ENCODE data around the gene CCDC70. TPM values are rescaled to one million over a fixed set of nuclear protein-coding genes. Genes with fewer than 3 reads are reported as not detected.

Gene CCDC70
- total RNA-seq, 1 experiment from 2014 or later, result not detected

DNA sequence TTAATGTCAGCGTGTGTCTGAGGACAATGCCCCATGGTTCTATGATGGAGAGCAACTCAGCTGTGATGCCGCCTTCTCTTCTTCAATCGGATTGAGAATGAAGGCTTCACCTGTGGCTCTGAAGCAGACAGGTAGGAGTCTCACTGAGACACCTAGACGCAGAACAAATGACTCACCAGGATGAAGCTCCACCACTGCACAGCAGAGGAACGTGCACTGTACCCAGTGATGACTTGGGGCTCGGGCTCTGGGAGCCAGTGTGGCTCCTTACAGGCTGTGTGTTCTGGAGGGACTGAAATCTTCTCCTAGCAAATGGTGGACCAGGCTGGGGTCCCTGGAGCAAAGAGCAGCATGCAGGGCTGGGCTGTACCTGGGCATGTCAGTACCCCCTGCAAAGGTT lies 44.0 kb downstream of the CCDC70 start:
- no peak for TF ChIP-seq SMAD3 (CRISPR knock-in tag; IDR thresholded peaks at IDR 0.05; ENCODE audit: borderline replicate concordance)
- TF ChIP-seq, protein P1, sequence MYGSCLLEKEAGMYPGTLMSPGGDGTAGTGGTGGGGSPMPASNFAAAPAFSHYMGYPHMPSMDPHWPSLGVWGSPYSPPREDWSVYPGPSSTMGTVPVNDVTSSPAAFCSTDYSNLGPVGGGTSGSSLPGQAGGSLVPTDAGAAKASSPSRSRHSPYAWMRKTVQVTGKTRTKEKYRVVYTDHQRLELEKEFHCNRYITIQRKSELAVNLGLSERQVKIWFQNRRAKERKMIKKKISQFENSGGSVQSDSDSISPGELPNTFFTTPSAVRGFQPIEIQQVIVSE (CRISPR knock-in tag; IDR thresholded peaks at IDR 0.05; ENCODE audit: borderline replicate concordance), result no peak
- TF ChIP-seq NFE2L1 (CRISPR knock-in tag; IDR thresholded peaks at IDR 0.05), result no peak
- TF ChIP-seq ZNF423 (CRISPR knock-in tag; IDR thresholded peaks at IDR 0.05), result no peak
- no peak for TF ChIP-seq ZNF121 (CRISPR knock-in tag; IDR thresholded peaks at IDR 0.05)
- no peak for TF ChIP-seq TCF7 (CRISPR knock-in tag; IDR thresholded peaks at IDR 0.05; ENCODE audit: low read depth)
- no peak for TF ChIP-seq GABPB1 (CRISPR knock-in tag; IDR thresholded peaks at IDR 0.05)
- TF ChIP-seq ZNF232 (CRISPR knock-in tag; IDR thresholded peaks at IDR 0.05), result no peak
- TF ChIP-seq, protein P2, sequence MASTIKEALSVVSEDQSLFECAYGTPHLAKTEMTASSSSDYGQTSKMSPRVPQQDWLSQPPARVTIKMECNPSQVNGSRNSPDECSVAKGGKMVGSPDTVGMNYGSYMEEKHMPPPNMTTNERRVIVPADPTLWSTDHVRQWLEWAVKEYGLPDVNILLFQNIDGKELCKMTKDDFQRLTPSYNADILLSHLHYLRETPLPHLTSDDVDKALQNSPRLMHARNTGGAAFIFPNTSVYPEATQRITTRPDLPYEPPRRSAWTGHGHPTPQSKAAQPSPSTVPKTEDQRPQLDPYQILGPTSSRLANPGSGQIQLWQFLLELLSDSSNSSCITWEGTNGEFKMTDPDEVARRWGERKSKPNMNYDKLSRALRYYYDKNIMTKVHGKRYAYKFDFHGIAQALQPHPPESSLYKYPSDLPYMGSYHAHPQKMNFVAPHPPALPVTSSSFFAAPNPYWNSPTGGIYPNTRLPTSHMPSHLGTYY (CRISPR knock-in tag; IDR thresholded peaks at IDR 0.05), result no peak
- no peak for TF ChIP-seq RELA (CRISPR knock-in tag; IDR thresholded peaks at IDR 0.05; ENCODE audit: borderline replicate concordance)
- TF ChIP-seq CBFB (CRISPR knock-in tag; IDR thresholded peaks at IDR 0.05; ENCODE audit: low read depth), result no peak
- no peak for TF ChIP-seq SMAD4 (CRISPR knock-in tag; IDR thresholded peaks at IDR 0.05)
- TF ChIP-seq CREB1 (CRISPR knock-in tag; IDR thresholded peaks at IDR 0.05), result no peak
- H3K36me3 Mint-ChIP-seq, result no peaks in the 10 kb centered on the region
- peaks cover 11% of the 10 kb centered on the region for H3K27me3 Mint-ChIP-seq (ENCODE audit: low read depth)
- no peak overlapping the region for H3K27ac Mint-ChIP-seq
- H3K9me3 Mint-ChIP-seq, result no peaks in the 10 kb centered on the region
- peak; percentile 22 for ATAC-seq
- ChIA-PET POLR2A (no interaction called here), CTCF (interaction anchor here (1.5 kb wide), 1 partner anchor 10 kb away, joined by 5 read pairs; no protein-coding TSS in a partner anchor)
- peaks cover 21% of the 10 kb centered on the region for H3K4me1 Mint-ChIP-seq
- H3K4me3 Mint-ChIP-seq, result no peak overlapping the region
- no peak for DNase-seq (ENCODE audit: low spot score)

DNA sequence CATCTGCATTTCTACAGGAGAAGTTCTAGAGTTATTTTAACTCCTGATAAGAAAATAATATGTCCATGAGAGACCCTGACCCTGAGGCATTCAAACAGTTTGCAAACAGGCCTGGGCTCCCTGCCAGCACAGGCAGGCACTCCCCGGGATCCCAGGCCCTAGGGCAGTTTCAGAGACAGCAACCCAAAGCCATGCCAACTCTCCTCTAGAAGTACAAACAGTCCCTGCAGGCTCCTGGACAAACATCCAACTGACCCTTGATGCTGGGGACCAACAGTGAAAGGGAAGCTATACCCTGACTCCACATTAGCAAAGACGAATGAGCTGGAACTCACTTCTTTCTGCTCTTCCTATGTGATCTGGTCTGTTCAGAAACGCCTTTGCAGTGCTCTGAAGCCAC lies 44.8 kb downstream of the CCDC70 start:
- Mint-ChIP-seq H3K27ac (no peak overlapping the region), H3K27me3 (ENCODE audit: low read depth) (peaks cover 11% of the 10 kb centered on the region), H3K4me1 (peaks cover 21% of the 10 kb centered on the region), H3K36me3 (no peaks in the 10 kb centered on the region), H3K4me3 (no peak overlapping the region), H3K9me3 (no peaks in the 10 kb centered on the region)
- POLR2A ChIA-PET, result no interaction called here
- peak; percentile 51 for ATAC-seq
- TF ChIP-seq, protein P3, sequence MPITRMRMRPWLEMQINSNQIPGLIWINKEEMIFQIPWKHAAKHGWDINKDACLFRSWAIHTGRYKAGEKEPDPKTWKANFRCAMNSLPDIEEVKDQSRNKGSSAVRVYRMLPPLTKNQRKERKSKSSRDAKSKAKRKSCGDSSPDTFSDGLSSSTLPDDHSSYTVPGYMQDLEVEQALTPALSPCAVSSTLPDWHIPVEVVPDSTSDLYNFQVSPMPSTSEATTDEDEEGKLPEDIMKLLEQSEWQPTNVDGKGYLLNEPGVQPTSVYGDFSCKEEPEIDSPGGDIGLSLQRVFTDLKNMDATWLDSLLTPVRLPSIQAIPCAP (CRISPR knock-in tag; IDR thresholded peaks at IDR 0.05), result no peak
- TF ChIP-seq, protein P4, sequence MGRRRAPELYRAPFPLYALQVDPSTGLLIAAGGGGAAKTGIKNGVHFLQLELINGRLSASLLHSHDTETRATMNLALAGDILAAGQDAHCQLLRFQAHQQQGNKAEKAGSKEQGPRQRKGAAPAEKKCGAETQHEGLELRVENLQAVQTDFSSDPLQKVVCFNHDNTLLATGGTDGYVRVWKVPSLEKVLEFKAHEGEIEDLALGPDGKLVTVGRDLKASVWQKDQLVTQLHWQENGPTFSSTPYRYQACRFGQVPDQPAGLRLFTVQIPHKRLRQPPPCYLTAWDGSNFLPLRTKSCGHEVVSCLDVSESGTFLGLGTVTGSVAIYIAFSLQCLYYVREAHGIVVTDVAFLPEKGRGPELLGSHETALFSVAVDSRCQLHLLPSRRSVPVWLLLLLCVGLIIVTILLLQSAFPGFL (CRISPR knock-in tag; IDR thresholded peaks at IDR 0.05; ENCODE audit: borderline replicate concordance), result no peak
- TF ChIP-seq, protein P5, sequence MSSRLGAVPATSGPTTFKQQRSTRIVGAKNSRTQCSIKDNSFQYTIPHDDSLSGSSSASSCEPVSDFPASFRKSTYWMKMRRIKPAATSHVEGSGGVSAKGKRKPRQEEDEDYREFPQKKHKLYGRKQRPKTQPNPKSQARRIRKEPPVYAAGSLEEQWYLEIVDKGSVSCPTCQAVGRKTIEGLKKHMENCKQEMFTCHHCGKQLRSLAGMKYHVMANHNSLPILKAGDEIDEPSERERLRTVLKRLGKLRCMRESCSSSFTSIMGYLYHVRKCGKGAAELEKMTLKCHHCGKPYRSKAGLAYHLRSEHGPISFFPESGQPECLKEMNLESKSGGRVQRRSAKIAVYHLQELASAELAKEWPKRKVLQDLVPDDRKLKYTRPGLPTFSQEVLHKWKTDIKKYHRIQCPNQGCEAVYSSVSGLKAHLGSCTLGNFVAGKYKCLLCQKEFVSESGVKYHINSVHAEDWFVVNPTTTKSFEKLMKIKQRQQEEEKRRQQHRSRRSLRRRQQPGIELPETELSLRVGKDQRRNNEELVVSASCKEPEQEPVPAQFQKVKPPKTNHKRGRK (CRISPR knock-in tag; IDR thresholded peaks at IDR 0.05; ENCODE audit: borderline replicate concordance), result no peak
- TF ChIP-seq, protein P1 (CRISPR knock-in tag; IDR thresholded peaks at IDR 0.05; ENCODE audit: borderline replicate concordance), result no peak
- TF ChIP-seq SP1 (CRISPR knock-in tag; conservative IDR thresholded peaks at IDR 0.05) (no peak), CREM (CRISPR knock-in tag; IDR thresholded peaks at IDR 0.05) (no peak), NFATC4 (CRISPR knock-in tag; IDR thresholded peaks at IDR 0.05) (no peak)
- TF ChIP-seq, protein P6, sequence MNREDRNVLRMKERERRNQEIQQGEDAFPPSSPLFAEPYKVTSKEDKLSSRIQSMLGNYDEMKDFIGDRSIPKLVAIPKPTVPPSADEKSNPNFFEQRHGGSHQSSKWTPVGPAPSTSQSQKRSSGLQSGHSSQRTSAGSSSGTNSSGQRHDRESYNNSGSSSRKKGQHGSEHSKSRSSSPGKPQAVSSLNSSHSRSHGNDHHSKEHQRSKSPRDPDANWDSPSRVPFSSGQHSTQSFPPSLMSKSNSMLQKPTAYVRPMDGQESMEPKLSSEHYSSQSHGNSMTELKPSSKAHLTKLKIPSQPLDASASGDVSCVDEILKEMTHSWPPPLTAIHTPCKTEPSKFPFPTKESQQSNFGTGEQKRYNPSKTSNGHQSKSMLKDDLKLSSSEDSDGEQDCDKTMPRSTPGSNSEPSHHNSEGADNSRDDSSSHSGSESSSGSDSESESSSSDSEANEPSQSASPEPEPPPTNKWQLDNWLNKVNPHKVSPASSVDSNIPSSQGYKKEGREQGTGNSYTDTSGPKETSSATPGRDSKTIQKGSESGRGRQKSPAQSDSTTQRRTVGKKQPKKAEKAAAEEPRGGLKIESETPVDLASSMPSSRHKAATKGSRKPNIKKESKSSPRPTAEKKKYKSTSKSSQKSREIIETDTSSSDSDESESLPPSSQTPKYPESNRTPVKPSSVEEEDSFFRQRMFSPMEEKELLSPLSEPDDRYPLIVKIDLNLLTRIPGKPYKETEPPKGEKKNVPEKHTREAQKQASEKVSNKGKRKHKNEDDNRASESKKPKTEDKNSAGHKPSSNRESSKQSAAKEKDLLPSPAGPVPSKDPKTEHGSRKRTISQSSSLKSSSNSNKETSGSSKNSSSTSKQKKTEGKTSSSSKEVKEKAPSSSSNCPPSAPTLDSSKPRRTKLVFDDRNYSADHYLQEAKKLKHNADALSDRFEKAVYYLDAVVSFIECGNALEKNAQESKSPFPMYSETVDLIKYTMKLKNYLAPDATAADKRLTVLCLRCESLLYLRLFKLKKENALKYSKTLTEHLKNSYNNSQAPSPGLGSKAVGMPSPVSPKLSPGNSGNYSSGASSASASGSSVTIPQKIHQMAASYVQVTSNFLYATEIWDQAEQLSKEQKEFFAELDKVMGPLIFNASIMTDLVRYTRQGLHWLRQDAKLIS (CRISPR knock-in tag; IDR thresholded peaks at IDR 0.05; ENCODE audit: borderline replicate concordance), result no peak
- CTCF ChIA-PET, result interaction anchor here (1.5 kb wide), 2 partner anchors 11 to 17 kb away, joined by 3 to 5 read pairs; no protein-coding TSS in a partner anchor
- DNase-seq (ENCODE audit: low spot score), result no peak

Measured in WTC11 (cell line).